GM23338 (cell line): Measurements from ENCODE around the gene KANK3. TPM values are rescaled to one million over a fixed set of nuclear protein-coding genes. Genes with fewer than 3 reads are reported as not detected.

ENCODE experiments used
- ATAC-seq: fragments of 200-7000 bp; cut with Tn5 transposase; 3 replicates; pipeline ENCODE4 v1.9.1; 2020
- DNase-seq: peaks from one replicate; pipeline ENCODE4 v3.0.0-alpha.2; 2015; ENCODE audit warnings: low spot score
- H2AFZ ChIP-seq: fragments of 200-600 bp; sonication (generic); 2 replicates; pipeline ENCODE4 v1.8.0; 2016; ENCODE audit warnings: antibody characterized with exemption, mild to moderate bottlenecking, moderate library complexity
- H3F3A ChIP-seq: fragments of 200-600 bp; sonication (generic); replicated peaks from 2 replicates; pipeline ENCODE4 v1.8.0; 2017; ENCODE audit warnings: antibody characterized with exemption, mixed run types, low read depth
- H3K27ac ChIP-seq: fragments of 200-600 bp; sonication (generic); 2 replicates; pipeline ENCODE4 v1.6.1; 2016; ENCODE audit warnings: low read depth
- H3K27me3 ChIP-seq: fragments of 200-600 bp; sonication (generic); 2 replicates; pipeline ENCODE4 v1.8.0; 2016; ENCODE audit warnings: mild to moderate bottlenecking, mixed run types, moderate library complexity; ENCODE audit not compliant: insufficient read depth
- H3K36me3 ChIP-seq: fragments of 200-600 bp; sonication (generic); 2 replicates; pipeline ENCODE4 v1.8.0; 2016; ENCODE audit warnings: mild to moderate bottlenecking; ENCODE audit not compliant: insufficient read depth
- H3K4me1 ChIP-seq: fragments of 200-600 bp; sonication (generic); 2 replicates; pipeline ENCODE4 v1.8.0; 2016; ENCODE audit warnings: mild to moderate bottlenecking, moderate library complexity; ENCODE audit not compliant: insufficient read depth
- H3K4me2 ChIP-seq: fragments of 200-600 bp; sonication (generic); 2 replicates; pipeline ENCODE4 v1.7.1; 2017; ENCODE audit warnings: mixed run types
- H3K4me3 ChIP-seq: fragments of 200-600 bp; sonication (generic); 2 replicates; pipeline ENCODE4 v1.6.1; 2016; ENCODE audit warnings: mixed run types
- H3K79me2 ChIP-seq: fragments of 200-600 bp; sonication (generic); replicated peaks from 2 replicates; pipeline ENCODE4 v1.8.0; 2017; ENCODE audit warnings: mild to moderate bottlenecking; ENCODE audit not compliant: insufficient read depth
- H3K9me2 ChIP-seq: fragments of 200-600 bp; sonication (generic); 2 replicates; pipeline ENCODE4 v1.8.0; 2017; ENCODE audit not compliant: insufficient read depth
- H4K20me1 ChIP-seq: fragments of 200-600 bp; sonication (generic); replicated peaks from 2 replicates; pipeline ENCODE4 v1.8.0; 2017; ENCODE audit warnings: mild to moderate bottlenecking; ENCODE audit not compliant: insufficient read depth
- H3K27ac Mint-ChIP-seq: 2 replicates; pipeline ENCODE4 v1.8.0; 2020; ENCODE audit warnings: inconsistent platforms, mild to moderate bottlenecking, moderate library complexity, mixed read lengths
- H3K27me3 Mint-ChIP-seq: 3 replicates; pipeline ENCODE4 v1.8.0; 2022; ENCODE audit warnings: low read depth, mild to moderate bottlenecking, moderate library complexity, mixed read lengths, inconsistent platforms; ENCODE audit not compliant: insufficient read depth, poor library complexity
- H3K36me3 Mint-ChIP-seq: 3 replicates; pipeline ENCODE4 v1.8.0; 2021; ENCODE audit warnings: low read depth, mild to moderate bottlenecking, inconsistent platforms, moderate library complexity, mixed read lengths
- H3K4me1 Mint-ChIP-seq: 3 replicates; pipeline ENCODE4 v1.8.0; 2020; ENCODE audit warnings: mild to moderate bottlenecking, inconsistent platforms, mixed read lengths
- H3K4me3 Mint-ChIP-seq: 3 replicates; pipeline ENCODE4 v1.8.0; 2021; ENCODE audit warnings: moderate library complexity, mild to moderate bottlenecking, inconsistent platforms, mixed read lengths
- H3K9me3 Mint-ChIP-seq: 3 replicates; pipeline ENCODE4 v1.8.0; 2020; ENCODE audit warnings: moderate library complexity, mild to moderate bottlenecking, inconsistent platforms, mixed read lengths
- CREB1 ChIP-seq: fragments of 250-450 bp; sonication (Bioruptor Pico); IDR thresholded peaks from 2 replicates; pipeline ENCODE4 v1.5.0; 2020; ENCODE audit warnings: low read depth, mild to moderate bottlenecking, moderate library complexity
- CTCF ChIP-seq, 2 experiments: fragments of 200-600 bp in 1 of 2; sonication (generic) in 1 of 2; conservative IDR thresholded peaks; 2 replicates each; pipeline versions ENCODE4 v1.5.1 to v1.6.1; 2016 to 2017; ENCODE audit warnings: antibody characterized with exemption in 2 of 2, low read depth in 2 of 2, mild to moderate bottlenecking in 2 of 2, moderate library complexity in 1 of 2
- ETS1 ChIP-seq: IDR thresholded peaks from 2 replicates; pipeline ENCODE4 v1.6.1; 2016; ENCODE audit warnings: antibody characterized with exemption
- EZH2 ChIP-seq: fragments of 200-600 bp; sonication (generic); IDR thresholded peaks from one replicate; pipeline ENCODE4 v1.8.0; 2017; ENCODE audit warnings: antibody characterized with exemption, mild to moderate bottlenecking, low read depth; ENCODE audit not compliant: unreplicated experiment
- JUNB ChIP-seq: IDR thresholded peaks from one replicate; pipeline ENCODE4 v1.6.1; 2016; ENCODE audit warnings: antibody characterized with exemption; ENCODE audit not compliant: unreplicated experiment
- NANOG ChIP-seq: IDR thresholded peaks from 2 replicates; pipeline ENCODE4 v1.6.1; 2016; ENCODE audit warnings: antibody characterized with exemption, borderline replicate concordance
- POLR2AphosphoS5 ChIP-seq: IDR thresholded peaks from 2 replicates; pipeline ENCODE4 v1.6.1; 2016; ENCODE audit warnings: antibody characterized with exemption, low read depth
- STAT1 ChIP-seq: IDR thresholded peaks from one replicate; pipeline ENCODE4 v1.6.1; 2016; ENCODE audit warnings: antibody characterized with exemption; ENCODE audit not compliant: unreplicated experiment
- ZNF114 ChIP-seq: fragments of 250-450 bp; sonication (Bioruptor Pico); IDR thresholded peaks from 2 replicates; pipeline ENCODE4 v1.5.0; 2020; ENCODE audit warnings: mild to moderate bottlenecking, moderate library complexity
- ZNF331 ChIP-seq: fragments of 250-450 bp; sonication (Bioruptor Pico); IDR thresholded peaks from 2 replicates; pipeline ENCODE4 v1.5.0; 2020; ENCODE audit warnings: low read depth, mild to moderate bottlenecking, moderate library complexity
- polyA plus RNA-seq: library from polyadenylated mRNA; unstranded; fragments of >200 nt; fragmentation: Nextera tagmentation; extraction: Ambion mirVana; gene quantifications from 2 replicates; pipeline ENCODE4 v1.2.1, GENCODE V29; 2016
- total RNA-seq: library from RNA; depleted of rRNA; stranded (reverse); fragments of >200 nt; shearing (Covaris generic); gene quantifications from 2 replicates; pipeline ENCODE4 v1.2.3, GENCODE V29; 2014
- TF ChIP-seq, protein P1 (sequence below): IDR thresholded peaks from one replicate; pipeline ENCODE4 v1.6.1; 2018; ENCODE audit warnings: antibody characterized with exemption; ENCODE audit not compliant: unreplicated experiment

The KANK3 gene
- total and polyA plus RNA-seq, 2 experiments from 2014 or later, result 2.0 to 9.3 TPM

DNA sequence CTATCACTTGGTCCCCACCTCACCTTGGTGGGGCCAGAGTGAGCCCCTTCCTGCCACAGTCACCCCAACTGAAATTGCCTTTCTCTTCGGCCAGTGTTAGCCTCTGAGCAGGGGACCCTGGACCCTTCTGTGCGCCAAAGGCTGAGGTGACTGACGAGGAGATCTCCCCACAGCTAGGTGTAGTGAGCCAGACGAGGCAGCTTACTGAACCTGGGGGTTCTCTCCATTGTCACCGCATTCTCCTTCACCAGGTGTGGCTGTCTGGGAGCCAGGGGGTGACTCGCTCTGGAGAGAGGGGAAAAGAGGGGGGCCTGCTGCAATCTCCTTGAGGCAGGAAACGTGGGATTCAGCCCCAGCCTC, 20.4 kb downstream of the KANK3 start:
- no peaks in the 10 kb centered on the region for H3K27me3 ChIP-seq
- H3K27ac Mint-ChIP-seq, result no peak overlapping the region; the same call in 1 of the 2 replicates
- H3K27ac ChIP-seq, result peak overlapping the region; percentile 94
- H3K4me1 Mint-ChIP-seq, result peaks cover 23% of the 10 kb centered on the region
- TF ChIP-seq CREB1 (CRISPR knock-in tag) (no peak), EZH2 (no peak), CTCF (conservative IDR thresholded peaks at IDR 0.05; ENCODE audit: low read depth in 2 of 2) (no peak), NANOG (no peak)
- peaks cover 49% of the 10 kb centered on the region for H3F3A ChIP-seq
- peaks cover 7% of the 10 kb centered on the region for H3K36me3 ChIP-seq
- H3K4me2 ChIP-seq, result peak overlapping the region; percentile 97
- peaks cover 20% of the 10 kb centered on the region for H3K27me3 Mint-ChIP-seq
- ATAC-seq (no peak), DNase-seq (no peak)
- peaks cover 24% of the 10 kb centered on the region for H3K4me1 ChIP-seq
- peak overlapping the region; percentile 96 for H3K4me3 ChIP-seq
- peaks cover 24% of the 10 kb centered on the region for H4K20me1 ChIP-seq
- peak overlapping the region; percentile 97 for H3K4me3 Mint-ChIP-seq
- peaks cover 33% of the 10 kb centered on the region for H3K79me2 ChIP-seq
- H3K9me2 ChIP-seq, result no peaks in the 10 kb centered on the region
- peaks cover 30% of the 10 kb centered on the region for H3K36me3 Mint-ChIP-seq
- H3K9me3 Mint-ChIP-seq, result no peaks in the 10 kb centered on the region; the same call in 2 of the 3 replicates
- no peak overlapping the region for H2AFZ ChIP-seq

- Histone ChIP-seq H2AFZ (no peak overlapping the region), H3K36me3 (peaks cover 7% of the 10 kb centered on the region), H3K4me2 (peak overlapping the region; percentile 97), H3F3A (peaks cover 54% of the 10 kb centered on the region), H4K20me1 (peaks cover 24% of the 10 kb centered on the region), H3K4me1 (peaks cover 24% of the 10 kb centered on the region), H3K27ac (peak overlapping the region; percentile 94), H3K9me2 (no peaks in the 10 kb centered on the region), H3K4me3 (peak overlapping the region; percentile 96), H3K79me2 (peaks cover 33% of the 10 kb centered on the region), H3K27me3 (no peaks in the 10 kb centered on the region)
- Mint-ChIP-seq H3K4me3 (peak overlapping the region; percentile 97), H3K4me1 (peaks cover 27% of the 10 kb centered on the region), H3K27ac (peak overlapping the region; percentile 97), H3K36me3 (peaks cover 35% of the 10 kb centered on the region), H3K9me3 (no peaks in the 10 kb centered on the region; the same call in 2 of the 3 replicates), H3K27me3 (peaks cover 21% of the 10 kb centered on the region)
- no peak for TF ChIP-seq POLR2AphosphoS5
- TF ChIP-seq ZNF114 (CRISPR knock-in tag), result no peak
- no peak for TF ChIP-seq ZNF331
- TF ChIP-seq, protein P1, sequence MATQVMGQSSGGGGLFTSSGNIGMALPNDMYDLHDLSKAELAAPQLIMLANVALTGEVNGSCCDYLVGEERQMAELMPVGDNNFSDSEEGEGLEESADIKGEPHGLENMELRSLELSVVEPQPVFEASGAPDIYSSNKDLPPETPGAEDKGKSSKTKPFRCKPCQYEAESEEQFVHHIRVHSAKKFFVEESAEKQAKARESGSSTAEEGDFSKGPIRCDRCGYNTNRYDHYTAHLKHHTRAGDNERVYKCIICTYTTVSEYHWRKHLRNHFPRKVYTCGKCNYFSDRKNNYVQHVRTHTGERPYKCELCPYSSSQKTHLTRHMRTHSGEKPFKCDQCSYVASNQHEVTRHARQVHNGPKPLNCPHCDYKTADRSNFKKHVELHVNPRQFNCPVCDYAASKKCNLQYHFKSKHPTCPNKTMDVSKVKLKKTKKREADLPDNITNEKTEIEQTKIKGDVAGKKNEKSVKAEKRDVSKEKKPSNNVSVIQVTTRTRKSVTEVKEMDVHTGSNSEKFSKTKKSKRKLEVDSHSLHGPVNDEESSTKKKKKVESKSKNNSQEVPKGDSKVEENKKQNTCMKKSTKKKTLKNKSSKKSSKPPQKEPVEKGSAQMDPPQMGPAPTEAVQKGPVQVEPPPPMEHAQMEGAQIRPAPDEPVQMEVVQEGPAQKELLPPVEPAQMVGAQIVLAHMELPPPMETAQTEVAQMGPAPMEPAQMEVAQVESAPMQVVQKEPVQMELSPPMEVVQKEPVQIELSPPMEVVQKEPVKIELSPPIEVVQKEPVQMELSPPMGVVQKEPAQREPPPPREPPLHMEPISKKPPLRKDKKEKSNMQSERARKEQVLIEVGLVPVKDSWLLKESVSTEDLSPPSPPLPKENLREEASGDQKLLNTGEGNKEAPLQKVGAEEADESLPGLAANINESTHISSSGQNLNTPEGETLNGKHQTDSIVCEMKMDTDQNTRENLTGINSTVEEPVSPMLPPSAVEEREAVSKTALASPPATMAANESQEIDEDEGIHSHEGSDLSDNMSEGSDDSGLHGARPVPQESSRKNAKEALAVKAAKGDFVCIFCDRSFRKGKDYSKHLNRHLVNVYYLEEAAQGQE, result no peak
- TF ChIP-seq JUNB, result no peak
- no peak for TF ChIP-seq STAT1
- TF ChIP-seq CTCF (conservative IDR thresholded peaks at IDR 0.05; ENCODE audit: low read depth in 2 of 2), result no peak
- no peak for TF ChIP-seq ETS1
- ATAC-seq, result no peak
- DNase-seq, result no peak
Observed at GRCh38 chr19:8321986-8322637, 20.9 kb downstream of the KANK3 start.
